C1 segment of cervical spinal cord (tissue), 14 donors: ENCODE data around the gene ZC3H6.
"Not testable (repeated sequence)": the region's sequence is repeated elsewhere in the genome, so short reads cannot be mapped to it uniquely, and the experiment has no call there.

Experiments used
- DNase-seq, 14 donors: peaks; one replicate each; lab custom pipeline; 2025; lab: John Stamatoyannopoulos, UW

Gene ZC3H6

DNA sequence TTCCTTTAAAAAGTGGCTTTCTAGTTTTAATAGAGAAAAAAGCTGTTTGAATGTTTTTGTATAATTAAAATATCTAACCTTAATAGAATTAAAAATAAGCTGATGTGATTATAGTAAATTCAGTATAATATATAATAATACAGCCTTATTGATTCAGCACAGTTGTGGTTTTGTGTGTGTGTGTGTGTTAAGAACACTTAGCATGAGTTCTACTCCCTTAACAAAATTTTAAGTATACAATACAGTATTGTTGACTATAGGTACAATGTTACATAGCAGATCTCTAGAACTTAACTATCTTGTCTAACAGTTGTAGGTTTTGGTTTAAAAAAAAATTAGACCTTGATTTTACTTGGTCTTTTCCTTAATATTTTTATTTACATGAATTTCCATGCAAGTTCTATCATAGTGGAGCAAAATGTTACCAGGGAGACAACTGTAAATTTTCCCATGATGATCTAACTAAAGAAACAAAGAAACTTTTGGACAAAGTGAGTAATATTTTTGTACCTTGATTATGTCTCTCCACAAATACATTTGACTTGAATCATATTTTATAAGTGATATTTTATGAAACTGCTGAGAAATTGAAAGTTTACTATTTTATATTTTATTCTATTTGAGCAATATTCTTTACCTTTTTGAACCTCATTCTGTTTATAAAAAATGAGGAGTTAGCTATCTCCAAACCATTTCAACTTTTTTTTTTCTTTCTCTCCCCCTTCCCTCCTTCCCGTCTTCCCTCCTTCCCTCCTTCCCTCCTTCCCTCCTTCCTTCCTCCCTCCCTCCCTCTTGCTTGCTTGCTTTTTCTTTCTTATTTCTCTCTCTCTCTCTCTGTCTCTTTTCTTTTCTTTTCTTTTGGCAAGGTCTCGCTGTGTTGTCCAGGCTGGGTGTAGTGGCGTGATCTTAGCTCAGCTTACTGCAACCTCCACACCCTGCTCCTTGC, 46.3 kb downstream of the ZC3H6 start:
- no peak for DNase-seq

DNA sequence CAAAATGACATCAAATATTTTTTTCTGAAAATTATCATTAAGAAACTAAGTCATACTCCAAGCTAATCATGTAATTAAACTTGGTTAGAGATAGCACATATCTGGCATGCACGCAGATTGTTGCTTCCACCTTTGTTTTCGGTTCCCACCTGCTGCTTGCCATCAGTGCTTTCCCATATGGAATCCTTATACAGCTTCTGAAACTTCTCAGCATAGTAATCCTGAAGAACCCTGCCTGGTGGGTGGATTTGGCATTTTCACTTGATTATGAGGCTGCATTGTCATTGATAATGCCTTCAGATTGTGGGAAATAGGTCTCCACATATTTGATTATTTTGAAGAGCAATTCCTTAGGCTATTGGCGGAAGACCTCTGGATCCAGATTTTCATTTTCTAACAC, 47.5 kb downstream of the ZC3H6 start:
- no peak for DNase-seq

DNA sequence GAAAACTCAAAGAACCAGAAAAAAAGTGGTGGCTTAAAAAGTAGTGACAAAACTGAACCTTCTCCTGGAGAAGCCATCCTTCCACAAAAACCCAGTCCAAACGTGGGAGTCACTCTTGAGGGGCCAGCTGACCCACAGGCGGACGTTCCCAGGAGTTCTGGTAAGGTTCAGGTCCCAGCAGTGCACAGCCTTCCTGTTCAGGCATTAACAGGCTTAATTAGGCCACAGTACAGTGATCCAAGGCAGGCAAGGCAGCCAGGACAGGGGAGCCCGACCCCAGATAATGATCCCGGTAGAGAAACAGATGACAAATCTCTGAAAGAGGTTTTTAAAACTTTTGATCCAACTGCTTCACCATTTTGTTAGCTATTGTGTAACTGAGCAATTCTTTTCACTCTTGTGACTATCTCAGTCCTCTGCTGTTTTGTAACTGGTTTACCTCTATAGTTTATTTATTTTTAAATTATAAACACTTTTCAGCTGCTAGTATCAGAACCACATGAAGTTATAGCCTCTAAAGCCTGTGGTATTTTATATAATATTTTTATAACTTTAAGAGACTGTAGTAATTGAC, 56.8 kb downstream of the ZC3H6 start:
- no peak for DNase-seq

DNA sequence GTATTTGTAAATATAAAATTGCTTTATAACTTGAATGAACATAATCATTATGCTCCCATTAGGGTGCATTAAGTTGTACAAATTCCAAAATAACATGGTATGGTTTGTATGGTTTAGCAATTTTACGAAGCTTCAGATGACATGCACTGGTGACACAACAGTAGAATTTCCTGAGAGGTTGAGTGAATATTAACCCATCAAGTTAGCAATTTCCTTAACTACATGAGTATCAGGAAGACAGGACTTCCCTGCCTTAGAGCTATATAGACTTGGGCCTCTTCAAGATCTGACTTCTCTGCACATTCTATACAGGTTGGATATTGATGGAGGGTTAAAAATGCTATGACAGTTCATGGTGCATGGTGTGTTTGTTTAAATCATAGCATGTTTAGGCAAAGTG, 60.2 kb downstream of the ZC3H6 start:
- DNase-seq, result no peak

DNA sequence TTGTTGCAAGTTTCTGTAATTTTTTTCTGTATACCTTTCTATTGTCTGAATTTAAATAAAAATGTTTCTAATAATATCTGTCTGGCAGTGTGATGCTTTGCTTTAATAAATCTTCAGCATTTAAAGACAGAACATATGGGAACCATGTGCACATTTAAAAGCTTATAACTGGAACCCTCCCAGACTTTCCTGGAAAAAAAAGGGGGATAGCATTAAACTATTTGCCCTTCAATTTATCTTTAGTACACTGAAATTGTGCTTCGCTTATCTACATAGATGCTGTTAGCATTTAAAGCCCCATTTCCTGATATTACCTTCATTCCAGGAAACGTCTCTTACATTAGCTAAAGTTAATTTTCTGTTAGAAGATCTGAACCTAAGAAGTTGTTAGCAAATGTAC, 64.6 kb downstream of the ZC3H6 start:
- no peak for DNase-seq

DNA sequence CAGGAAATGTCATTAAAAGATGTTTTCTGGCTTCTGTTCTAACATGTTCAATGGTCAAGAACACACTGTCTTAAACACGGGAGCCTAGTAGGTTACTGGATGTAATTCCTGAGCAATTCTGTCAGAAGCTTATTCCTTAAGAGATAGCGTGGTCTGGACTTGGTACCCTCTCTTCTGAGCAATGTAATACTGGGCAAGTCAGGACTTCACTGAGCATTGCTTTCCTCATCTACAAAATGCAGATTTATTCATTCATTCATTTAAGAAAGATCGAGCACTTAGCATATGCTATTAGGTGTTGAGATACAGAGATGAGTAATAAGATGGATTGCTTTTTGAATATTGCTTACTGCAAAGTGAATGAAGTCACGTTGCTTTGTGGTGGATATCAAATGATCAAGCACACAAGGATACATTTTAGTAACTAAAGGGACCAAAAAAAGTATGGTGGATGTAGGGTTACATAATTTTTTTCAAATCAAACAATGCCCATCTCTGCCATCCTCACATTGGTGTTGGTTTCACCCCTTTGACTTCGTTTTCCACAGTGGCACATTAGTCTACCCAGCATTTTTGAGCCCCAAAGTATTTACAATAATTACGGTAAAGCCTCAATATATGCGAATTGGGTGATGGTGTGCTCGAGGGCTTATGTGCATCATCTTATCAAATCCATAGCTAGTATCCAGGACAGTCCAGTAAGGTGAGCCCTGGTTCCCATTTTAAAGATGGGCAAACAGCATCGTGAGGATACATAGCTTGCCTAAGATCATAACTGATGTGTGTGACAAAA, 65.3 kb downstream of the ZC3H6 start:
- DNase-seq, result no peak

DNA sequence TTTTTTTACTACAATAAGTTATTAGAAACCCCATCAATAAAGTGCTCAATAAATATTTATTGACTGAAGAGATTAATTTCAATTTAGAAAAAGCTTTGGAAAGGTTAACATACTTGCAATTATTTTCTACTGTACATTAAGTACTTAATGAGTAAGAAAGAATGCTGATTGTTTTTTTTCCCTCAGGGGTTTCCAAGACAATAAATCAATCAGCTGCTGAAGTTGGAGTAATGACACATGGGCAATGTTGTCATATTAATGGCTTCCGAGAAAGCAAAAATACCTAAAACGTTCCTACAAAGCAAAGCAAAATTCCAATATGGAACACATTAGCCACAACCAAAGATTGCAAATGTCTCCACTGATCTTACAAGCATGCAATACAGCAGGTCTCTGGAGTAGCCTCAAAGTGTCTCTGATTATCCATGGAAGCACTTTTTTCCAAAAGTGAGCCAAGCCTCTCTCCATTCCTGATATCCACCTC, 66.7 kb downstream of the ZC3H6 start:
- DNase-seq, result no peak

DNA sequence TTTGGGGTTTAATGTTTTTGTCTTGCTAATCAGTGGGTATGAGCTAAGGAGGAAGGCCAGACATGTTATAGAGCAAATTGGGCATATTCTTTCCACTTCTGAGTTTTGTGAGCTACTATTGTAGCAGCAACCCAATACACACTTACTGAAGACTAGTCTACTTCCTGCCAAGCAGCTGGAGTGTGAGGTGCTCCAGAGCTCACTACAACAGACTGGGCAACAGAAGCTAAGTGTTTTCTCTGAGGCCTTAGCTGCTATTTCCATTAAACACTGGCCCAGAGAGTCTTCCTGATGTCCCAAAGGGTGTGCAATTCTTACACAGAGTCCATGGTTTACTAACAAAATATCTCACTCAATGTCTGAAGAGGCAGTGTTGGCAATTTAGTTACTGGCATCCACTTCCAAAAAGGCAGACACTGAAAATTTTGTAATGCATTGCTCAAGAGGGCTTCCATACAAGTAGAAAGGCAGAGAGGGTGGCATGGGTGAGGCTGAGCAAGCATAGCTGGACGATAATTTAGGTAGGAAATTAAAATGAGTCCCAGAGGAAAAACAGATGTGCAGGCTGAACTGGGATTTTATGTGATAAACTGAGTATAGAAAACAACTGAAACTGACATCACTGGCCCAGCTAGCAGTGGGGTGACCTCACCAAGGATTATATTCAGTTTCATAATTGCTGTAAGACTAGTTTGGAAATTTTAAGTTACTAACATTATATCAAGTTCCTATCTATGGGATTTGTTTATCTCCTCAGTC, 68.6 kb downstream of the ZC3H6 start:
- no peak for DNase-seq

DNA sequence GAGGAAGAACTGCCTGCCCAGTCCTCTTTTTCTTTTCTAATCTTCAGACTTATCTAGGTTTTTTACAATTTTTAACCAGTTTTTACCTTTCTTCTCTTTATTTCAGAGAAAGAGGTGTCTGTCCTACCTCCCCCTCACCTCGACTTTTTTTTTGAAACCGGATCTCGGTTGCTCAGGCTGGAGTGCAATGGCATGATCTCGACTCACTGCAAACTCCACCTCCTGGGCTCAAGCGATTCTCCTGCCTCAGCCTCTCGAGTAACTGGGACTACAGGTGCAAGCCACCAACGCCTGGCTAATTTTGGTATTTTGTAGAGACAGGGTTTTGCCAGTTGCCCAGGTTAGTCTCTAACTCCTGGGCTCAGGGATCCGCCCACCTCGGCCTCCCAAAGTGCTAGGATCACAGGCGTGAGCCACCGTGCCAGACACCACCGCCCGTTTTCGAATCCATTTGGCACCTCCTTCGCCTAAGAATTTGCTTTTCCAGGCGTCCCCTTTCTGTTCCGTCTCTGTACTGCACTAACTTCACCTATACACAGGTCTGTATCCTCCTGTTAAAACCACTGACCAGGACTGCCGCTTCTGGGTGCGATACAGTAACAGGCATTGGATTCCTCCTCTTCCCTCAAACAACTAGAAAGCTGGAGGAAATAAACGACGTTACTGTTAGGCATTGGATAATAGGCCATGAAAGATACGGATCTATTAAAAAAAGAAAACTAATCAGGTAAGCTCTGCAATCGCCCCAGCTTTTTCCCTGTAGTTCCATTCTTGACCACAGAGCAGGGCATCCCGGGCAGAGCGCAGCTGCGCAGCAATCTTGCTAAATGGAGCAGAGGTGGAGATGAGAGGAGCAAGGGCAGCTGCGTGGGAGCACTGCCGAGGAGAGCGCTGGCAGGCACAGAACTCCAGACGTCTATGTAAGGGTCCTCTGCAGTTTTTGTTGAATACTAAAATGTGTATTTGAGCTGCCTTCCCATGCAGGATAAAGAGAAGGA, 69.9 kb downstream of the ZC3H6 start:
- no peak for DNase-seq

DNA sequence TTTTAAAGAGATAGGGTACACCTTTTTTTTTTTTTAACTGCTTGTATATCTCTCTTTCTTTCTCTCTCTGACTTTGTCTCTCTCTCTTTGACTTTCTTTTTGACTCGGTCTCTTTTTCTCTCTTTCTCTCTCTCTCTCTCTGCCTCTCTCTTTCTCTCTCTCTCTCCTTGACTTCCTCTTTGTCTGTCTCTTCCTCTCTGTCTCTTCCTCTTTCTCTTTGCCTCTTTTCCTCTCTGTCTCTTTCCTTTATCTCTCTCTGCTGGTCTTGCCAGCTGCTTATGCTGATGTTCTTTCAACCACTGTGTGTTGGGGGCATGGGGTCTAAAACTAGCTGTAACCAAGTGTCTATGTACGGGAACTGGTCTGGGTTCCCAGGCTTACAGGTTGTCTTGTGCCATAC, 76.9 kb downstream of the ZC3H6 start:
- DNase-seq, result not testable (repeated sequence)

DNA sequence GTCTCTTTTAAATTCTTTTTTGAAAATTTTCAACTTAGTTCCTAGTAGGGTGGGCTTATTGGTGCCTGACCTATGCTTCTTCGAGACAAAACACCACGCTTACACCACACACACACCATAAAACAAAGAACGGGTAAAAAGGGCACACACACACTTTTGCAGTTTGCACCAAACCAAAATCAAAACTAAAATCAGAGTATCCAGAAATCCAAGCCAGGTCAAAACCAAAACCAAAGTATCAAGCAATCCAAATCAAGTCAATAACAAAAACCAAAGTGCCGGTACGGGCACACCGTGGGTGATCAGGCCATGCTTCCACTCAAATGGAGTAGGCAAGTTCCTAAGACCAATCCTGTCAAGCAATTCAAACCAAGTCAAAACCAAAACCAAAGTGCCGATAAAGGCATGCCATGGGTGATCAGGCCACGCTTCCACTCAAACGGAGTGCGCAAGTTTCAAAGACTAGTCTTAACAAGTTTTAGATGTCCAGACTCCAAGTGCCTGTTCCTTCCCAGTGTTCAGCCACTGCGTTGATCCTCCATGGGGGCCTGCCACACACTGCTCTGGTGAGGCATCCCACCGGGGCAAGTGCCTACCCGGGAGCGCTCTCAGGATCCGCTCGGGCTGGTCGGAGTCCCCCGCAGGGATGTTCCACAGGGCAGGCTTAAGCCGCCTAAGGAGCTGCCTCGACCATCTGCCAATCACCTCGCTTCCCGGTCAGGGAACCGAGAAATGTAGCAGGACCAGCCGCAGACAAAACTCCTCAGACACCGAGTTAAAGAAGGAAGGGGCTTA, 77.6 kb downstream of the ZC3H6 start:
- not testable (repeated sequence) for DNase-seq

DNA sequence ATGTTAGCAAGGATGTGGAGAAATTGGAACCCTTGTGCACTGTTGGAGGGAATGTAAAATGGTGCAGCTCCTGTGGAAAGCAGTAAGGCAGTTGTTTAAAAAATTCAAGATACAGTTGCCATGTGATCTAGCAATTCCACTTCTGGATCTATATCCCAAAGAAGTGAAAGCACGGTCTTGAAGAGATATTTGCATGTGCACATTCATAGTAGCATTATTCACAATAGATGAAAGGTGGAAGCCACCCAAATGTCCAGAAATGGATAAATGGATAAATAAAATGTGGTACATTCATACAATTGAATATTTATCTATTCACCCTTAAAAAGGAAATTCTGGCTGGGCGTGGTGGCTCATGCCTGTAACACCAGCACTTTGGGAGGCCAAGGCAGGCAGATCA, 78.9 kb downstream of the ZC3H6 start:
- not testable (repeated sequence) for DNase-seq

DNA sequence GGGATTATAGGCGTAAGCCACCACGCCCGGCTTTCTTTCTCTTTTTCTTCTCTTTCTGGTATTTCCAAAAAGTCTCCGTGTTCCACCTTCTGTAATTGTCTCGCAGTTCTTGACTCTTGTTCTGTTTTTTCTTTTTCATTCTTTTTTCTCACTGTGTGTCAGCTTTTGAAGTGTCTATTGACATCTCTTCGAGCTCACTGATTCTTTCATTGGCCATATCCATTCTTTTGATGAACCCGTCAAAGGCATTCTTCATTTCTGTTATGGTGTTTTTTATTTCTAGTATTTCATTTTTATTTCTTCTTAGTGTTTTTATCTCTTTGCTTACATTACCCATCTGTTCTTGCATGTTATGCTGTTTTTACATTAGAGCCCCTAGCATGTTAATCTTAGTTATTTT, 84.7 kb downstream of the ZC3H6 start:
- DNase-seq, result not testable (repeated sequence)
